Measurements from ENCODE around the gene TP53AIP1. TPM values are rescaled to one million over a fixed set of nuclear protein-coding genes. Genes with fewer than 3 reads are reported as not detected.

Gene TP53AIP1
- total and polyA plus RNA-seq, 2 of the 8 experiments (the other 6 are each of a cell fraction or from before 2014, with no cell fraction given), result 0.03 TPM; not detected in 1

GRCh38 chr11:128949791-128950454 lies 7.3 kb upstream of the TP53AIP1 start (continued):
- TF ChIP-seq MAX (IDR thresholded peaks at IDR 0.05) (no peak), BRCA1 (IDR thresholded peaks at IDR 0.05; ENCODE audit: low read depth, low read length) (no peak), NRF1 (IDR thresholded peaks at IDR 0.05; ENCODE audit: low read depth, low read length) (no peak), POU5F1 (IDR thresholded peaks at IDR 0.05; ENCODE audit: low read depth, low read length) (no peak), HDAC6 (IDR thresholded peaks at IDR 0.05; ENCODE audit: low read depth, low read length) (no peak), KDM4A (IDR thresholded peaks at IDR 0.05; ENCODE audit: low read depth, low read length, severe bottlenecking) (no peak), CHD1 (IDR thresholded peaks at IDR 0.05; ENCODE audit: low read depth, low read length) (no peak)

Data from H1 (cell line).